HepG2 (cell line): ENCODE results near the gene FUT8. TPM values are rescaled to one million over a fixed set of nuclear protein-coding genes. Genes with fewer than 3 reads are reported as not detected.
A peak's percentile ranks its signal among the peaks of the same experiment; 100 is the strongest.

ENCODE experiments used
- ATAC-seq: fragments of 200-7000 bp; cut with Tn5 transposase; 3 replicates; pipeline ENCODE4 v1.9.1; 2020; ENCODE audit warnings: mild to moderate bottlenecking, moderate library complexity
- BruUV-seq: library from RNA; stranded (reverse); fragments of 400-500 nt; replicated peaks from 2 replicates; lab custom pipeline; 2021; lab: Mats Ljungman, UMichigan
- CTCF ChIA-PET: fragments of 300-600 bp; formaldehyde crosslinking; extraction: SDS; loops from one replicate; lab custom pipeline; 2021; ENCODE audit warnings: low total read pairs, inconsistent platforms, low intra/inter-chr PET ratio; lab: Yijun Ruan, JAX
- POLR2A ChIA-PET: fragments of 350-600 bp; sonication (Branson Sonifier 250); formaldehyde crosslinking; loops from one replicate; lab custom pipeline; 2020; ENCODE audit warnings: antibody characterized with exemption, inconsistent platforms; lab: Yijun Ruan, JAX
- DNase-seq: peaks from one replicate; pipeline ENCODE4 v3.0.0-alpha.2; 2015; ENCODE audit warnings: low spot score
- FAIRE-seq: peaks from 3 replicates; lab custom pipeline; 2011; peaks lifted over from hg19 to GRCh38; lab: Jason Lieb, UNC
- H2AFZ ChIP-seq: one replicate; pipeline ENCODE4 v1.6.1; 2011; ENCODE audit warnings: low read length, inconsistent platforms
- H3K27ac ChIP-seq: fragments of 300-600 bp; 3 replicates; pipeline ENCODE4 v1.8.0; 2011; ENCODE audit warnings: mixed run types, mild to moderate bottlenecking, mixed read lengths, low read length, inconsistent platforms; ENCODE audit not compliant: insufficient read depth; ENCODE audit errors: extremely low read length
- H3K27me3 ChIP-seq, 2 experiments: fragments of 200-600 bp in 1 of 2; 2 replicates in 1 of 2; 3 replicates in 1 of 2; pipeline versions ENCODE4 v1.6.0 to v1.8.0; 2011; ENCODE audit warnings: low read length in 2 of 2, mild to moderate bottlenecking in 2 of 2, moderate library complexity in 2 of 2, inconsistent platforms in 1 of 2; ENCODE audit not compliant: insufficient read depth in 2 of 2, control insufficient read depth in 1 of 2
- H3K36me3 ChIP-seq, 2 experiments: fragments of 200-600 bp in 1 of 2; replicated peaks in 1 of 2; 2 replicates in 1 of 2; 3 replicates in 1 of 2; pipeline versions ENCODE4 v1.5.1 to v1.8.0; 2011; ENCODE audit warnings: low read length in 2 of 2, inconsistent platforms in 1 of 2; ENCODE audit not compliant: insufficient read depth in 2 of 2, control insufficient read depth in 1 of 2
- H3K4me1 ChIP-seq: 2 replicates; pipeline ENCODE4 v1.5.1; 2012; ENCODE audit warnings: low read length, inconsistent platforms; ENCODE audit not compliant: insufficient read depth
- H3K4me2 ChIP-seq: 2 replicates; pipeline ENCODE4 v1.6.0; 2011; ENCODE audit warnings: low read depth, low read length, inconsistent platforms
- H3K4me3 ChIP-seq, 3 experiments: fragments of 200-600 bp in 1 of 3; sonication (generic), shearing (Covaris generic) in 1 of 3; replicated peaks in 1 of 3; 2 replicates each; pipeline ENCODE4 v1.5.1; 2011 to 2016; ENCODE audit warnings: low read length in 3 of 3, inconsistent platforms in 2 of 3, low read depth in 2 of 3, mild to moderate bottlenecking in 2 of 3, control low read depth in 1 of 3, mixed read lengths in 1 of 3; ENCODE audit not compliant: insufficient read depth in 1 of 3
- H3K79me2 ChIP-seq: one replicate; pipeline ENCODE4 v1.6.1; 2011; ENCODE audit warnings: low read length, inconsistent platforms; ENCODE audit not compliant: insufficient read depth
- H3K9ac ChIP-seq: 2 replicates; pipeline ENCODE4 v1.6.0; 2011; ENCODE audit warnings: mild to moderate bottlenecking, low read depth, low read length, inconsistent platforms; ENCODE audit not compliant: insufficient read depth
- H3K9me3 ChIP-seq: 2 replicates; pipeline ENCODE4 v1.5.1; 2012; ENCODE audit warnings: mild to moderate bottlenecking, low read length
- H4K20me1 ChIP-seq: 2 replicates; pipeline ENCODE4 v1.6.0; 2011; ENCODE audit warnings: inconsistent platforms, mild to moderate bottlenecking, low read length, moderate library complexity; ENCODE audit not compliant: insufficient read depth
- ARNTL ChIP-seq: sonication (generic); formaldehyde crosslinking; IDR thresholded peaks from 2 replicates; pipeline ENCODE4 v1.4.0; 2020; ENCODE audit warnings: mild to moderate bottlenecking, missing genetic modification reagents
- CEBPG ChIP-seq: IDR thresholded peaks from 2 replicates; pipeline ENCODE4 v1.6.1; 2016
- HCFC1 ChIP-seq: fragments of 150-350 bp; IDR thresholded peaks from 2 replicates; pipeline ENCODE4 v1.6.1; 2014; ENCODE audit warnings: low read depth, low read length
- HES4 ChIP-seq: sonication (generic); formaldehyde crosslinking; IDR thresholded peaks from 2 replicates; pipeline ENCODE4 v1.9.0; 2021; ENCODE audit warnings: mild to moderate bottlenecking, missing genetic modification reagents, borderline replicate concordance
- HNRNPK ChIP-seq: fragments of 200-400 bp; formaldehyde crosslinking; IDR thresholded peaks from 2 replicates; pipeline ENCODE4 v1.6.1; 2018; ENCODE audit warnings: low read length, low read depth, moderate library complexity, mild to moderate bottlenecking; ENCODE audit not compliant: poor library complexity, severe bottlenecking
- NBN ChIP-seq: fragments of 450-650 bp; conservative IDR thresholded peaks from 2 replicates; pipeline ENCODE4 v1.6.1; 2017
- PITX1 ChIP-seq: sonication (generic); formaldehyde crosslinking; IDR thresholded peaks from 2 replicates; pipeline ENCODE4 v1.5.1; 2020; ENCODE audit warnings: mild to moderate bottlenecking, missing genetic modification reagents
- TFDP1 ChIP-seq: IDR thresholded peaks from 2 replicates; pipeline ENCODE4 v1.6.1; 2016; ENCODE audit warnings: missing compliant biosample characterization, missing genetic modification reagents, borderline replicate concordance
- ZC3H13 ChIP-seq: sonication (generic); formaldehyde crosslinking; IDR thresholded peaks from 2 replicates; pipeline ENCODE4 v1.8.1; 2023; ENCODE audit warnings: mild to moderate bottlenecking, missing genetic modification reagents, moderate library complexity
- ZFP41 ChIP-seq: sonication (generic); formaldehyde crosslinking; IDR thresholded peaks from 2 replicates; pipeline ENCODE4 v1.4.0; 2020; ENCODE audit warnings: mild to moderate bottlenecking, missing genetic modification reagents, borderline replicate concordance
- ZNF30 ChIP-seq: sonication (generic); formaldehyde crosslinking; IDR thresholded peaks from 2 replicates; pipeline ENCODE4 v1.5.0; 2020; ENCODE audit warnings: mild to moderate bottlenecking, missing genetic modification reagents
- ZNF383 ChIP-seq: sonication (generic); formaldehyde crosslinking; IDR thresholded peaks from 2 replicates; pipeline ENCODE4 v1.4.0; 2020; ENCODE audit warnings: missing genetic modification reagents, mild to moderate bottlenecking, borderline replicate concordance
- ZNF552 ChIP-seq: sonication (generic); formaldehyde crosslinking; IDR thresholded peaks from 2 replicates; pipeline ENCODE4 v1.9.0; 2022; ENCODE audit warnings: missing genetic modification reagents, mild to moderate bottlenecking, borderline replicate concordance
- WGBS: methylation state at CpG from one replicate; pipeline ENCODE4 v1.1.6; 2017; ENCODE audit warnings: low lambda C conversion rate; 5-methylcytosine and 5-hydroxymethylcytosine counted together
- in situ Hi-C: cut with HindIII; loops from 2 replicates; pipeline ENCODE4 v1.10.0; 2017; ENCODE audit warnings: low pct_unique_long_range_greater_than_20kb; ENCODE audit not compliant: extremely low pct_ligation_motif_present
- intact Hi-C: fragments of 100-400 bp; cut with micrococcal nuclease; formaldehyde crosslinking; loops from one replicate; pipeline ENCODE4 v1.10.0; 2022; ENCODE audit not compliant: unreplicated experiment
- polyA plus RNA-seq, 8 experiments: library from polyadenylated mRNA; depleted of rRNA in 3 of 8; stranded (reverse) in 7 of 8; unstranded in 1 of 8; fragments of >200 nt; fragmentation: Illumina TruSeq in 4 of 8; extraction: Trizol in 4 of 8; gene quantifications; 2 replicates each; pipeline versions ENCODE4 v1.2.1 to v1.2.3, GENCODE V29; 2011 to 2016; ENCODE audit warnings: low read depth in 4 of 8, missing spikeins in 1 of 8, mixed read lengths in 1 of 8; ENCODE audit not compliant: insufficient read depth in 1 of 8
- total RNA-seq, 5 experiments: library from RNA; depleted of rRNA; stranded (reverse); fragments of >200 nt; fragmentation: Illumina TruSeq; extraction: Trizol; gene quantifications; 2 replicates each; pipeline ENCODE4 v1.2.3, GENCODE V29; 2016; ENCODE audit warnings: low read depth in 1 of 5
- TF ChIP-seq, protein P1 (sequence below): sonication (generic); formaldehyde crosslinking; IDR thresholded peaks from 2 replicates; pipeline ENCODE4 v1.4.0; 2020; ENCODE audit warnings: missing genetic modification reagents, borderline replicate concordance

FUT8 gene
- total and polyA plus RNA-seq, 2 of the 13 experiments (the other 11 are each of a cell fraction or from before 2014, with no cell fraction given) = 9.3 to 17.5 TPM

GRCh38 chr14:65478017-65478416, 65.5 kb downstream of the FUT8 start:
- no peak overlapping the region for H3K4me3 ChIP-seq
- H3K27me3 ChIP-seq = no peaks in the 10 kb centered on the region
- DNase-seq (peak; percentile 8), ATAC-seq (no peak), FAIRE-seq (no peak)
- no peak overlapping the region for H3K4me2 ChIP-seq
- H3K79me2 ChIP-seq = no peaks in the 10 kb centered on the region
- POLR2A ChIA-PET = no interaction called here
- in situ Hi-C loops = no loop called here
- H4K20me1 ChIP-seq = no peaks in the 10 kb centered on the region
- 89% methylated on average over 4 of the region's 4 CpGs for WGBS
- H3K9ac ChIP-seq = no peak overlapping the region
- H3K27ac ChIP-seq = no peak overlapping the region
- H3K36me3 ChIP-seq = no peaks in the 10 kb centered on the region
- peaks cover 11% of the 10 kb centered on the region for H3K4me1 ChIP-seq
- TF ChIP-seq ZFP41 (CRISPR knock-in tag) (no peak), PITX1 (CRISPR knock-in tag) (no peak), CEBPG (CRISPR knock-in tag) (no peak), HNRNPK (no peak), ZNF383 (CRISPR knock-in tag) (no peak), ZC3H13 (CRISPR knock-in tag) (no peak), HES4 (CRISPR knock-in tag) (no peak), ZNF552 (CRISPR knock-in tag) (no peak), ZNF30 (no peak), HCFC1 (no peak), ARNTL (CRISPR knock-in tag) (no peak), NBN (no peak), TFDP1 (CRISPR knock-in tag) (no peak)
- TF ChIP-seq, protein P1, sequence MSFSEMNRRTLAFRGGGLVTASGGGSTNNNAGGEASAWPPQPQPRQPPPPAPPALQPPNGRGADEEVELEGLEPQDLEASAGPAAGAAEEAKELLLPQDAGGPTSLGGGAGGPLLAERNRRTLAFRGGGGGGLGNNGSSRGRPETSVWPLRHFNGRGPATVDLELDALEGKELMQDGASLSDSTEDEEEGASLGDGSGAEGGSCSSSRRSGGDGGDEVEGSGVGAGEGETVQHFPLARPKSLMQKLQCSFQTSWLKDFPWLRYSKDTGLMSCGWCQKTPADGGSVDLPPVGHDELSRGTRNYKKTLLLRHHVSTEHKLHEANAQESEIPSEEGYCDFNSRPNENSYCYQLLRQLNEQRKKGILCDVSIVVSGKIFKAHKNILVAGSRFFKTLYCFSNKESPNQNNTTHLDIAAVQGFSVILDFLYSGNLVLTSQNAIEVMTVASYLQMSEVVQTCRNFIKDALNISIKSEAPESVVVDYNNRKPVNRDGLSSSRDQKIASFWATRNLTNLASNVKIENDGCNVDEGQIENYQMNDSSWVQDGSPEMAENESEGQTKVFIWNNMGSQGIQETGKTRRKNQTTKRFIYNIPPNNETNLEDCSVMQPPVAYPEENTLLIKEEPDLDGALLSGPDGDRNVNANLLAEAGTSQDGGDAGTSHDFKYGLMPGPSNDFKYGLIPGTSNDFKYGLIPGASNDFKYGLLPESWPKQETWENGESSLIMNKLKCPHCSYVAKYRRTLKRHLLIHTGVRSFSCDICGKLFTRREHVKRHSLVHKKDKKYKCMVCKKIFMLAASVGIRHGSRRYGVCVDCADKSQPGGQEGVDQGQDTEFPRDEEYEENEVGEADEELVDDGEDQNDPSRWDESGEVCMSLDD (CRISPR knock-in tag) = no peak
- no TSS peak for BruUV-seq
- CTCF ChIA-PET = no interaction called here
- intact Hi-C loops = no loop called here
- H3K9me3 ChIP-seq = no peaks in the 10 kb centered on the region
- no peak overlapping the region for H2AFZ ChIP-seq
